NCI-H1930 (cell line): Measurements from ENCODE around the gene DPYSL3.
"Not testable (repeated sequence)": the region's sequence is repeated elsewhere in the genome, so short reads cannot be mapped to it uniquely, and the experiment has no call there.

Experiments
- DNase-seq, 2 experiments: peaks; one replicate each; lab custom pipeline; 2025; lab: John Stamatoyannopoulos, UW

The DPYSL3 gene

GRCh38 chr5:147369742-147370374 lies 140.0 kb downstream of the DPYSL3 start:
- DNase-seq = no peak

DNA sequence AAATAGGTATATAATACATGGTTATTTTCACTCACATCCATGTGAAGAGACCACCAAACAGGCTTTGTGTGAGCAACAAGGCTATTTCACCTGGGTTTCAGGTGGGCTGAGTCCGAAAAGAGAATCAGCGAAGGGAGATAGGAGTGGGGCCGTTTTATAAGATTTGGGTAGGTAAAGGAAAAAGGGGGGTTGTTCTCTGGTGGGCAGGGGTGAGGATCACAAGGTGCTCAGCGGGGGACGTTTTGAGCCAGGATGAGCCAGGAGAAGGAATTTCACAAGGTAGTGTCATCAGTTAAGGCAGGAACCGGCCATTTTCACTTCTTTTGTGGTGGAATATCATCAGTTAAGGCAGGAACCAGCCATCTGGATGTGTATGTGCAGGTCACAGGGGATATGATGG lies 142.5 kb downstream of the DPYSL3 start:
- not testable (repeated sequence) for DNase-seq

GRCh38 chr5:147361441-147362175 lies 148.3 kb downstream of the DPYSL3 start:
- DNase-seq = no peak

DNA sequence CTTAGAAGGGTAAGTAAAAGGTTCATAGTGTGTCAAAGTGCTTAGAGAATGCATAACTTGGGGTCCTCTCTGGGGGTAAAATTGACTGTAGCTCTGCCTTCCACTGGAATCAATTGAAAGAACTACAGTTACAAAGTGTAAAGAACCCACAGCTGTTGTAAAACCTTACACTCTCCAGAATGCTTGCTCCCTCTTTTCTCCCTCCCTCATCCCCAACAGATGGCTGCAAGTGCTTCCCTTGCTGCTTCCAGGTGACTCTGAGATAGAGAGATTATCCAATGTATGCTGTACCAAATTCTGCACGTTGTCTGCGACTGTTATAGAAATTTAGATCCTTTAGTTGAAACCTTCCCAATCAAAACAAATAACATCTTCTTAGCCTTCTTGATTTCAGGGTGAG lies 149.1 kb downstream of the DPYSL3 start:
- no peak for DNase-seq

GRCh38 chr5:147359581-147359980 lies 150.3 kb downstream of the DPYSL3 start:
- no peak for DNase-seq

DNA sequence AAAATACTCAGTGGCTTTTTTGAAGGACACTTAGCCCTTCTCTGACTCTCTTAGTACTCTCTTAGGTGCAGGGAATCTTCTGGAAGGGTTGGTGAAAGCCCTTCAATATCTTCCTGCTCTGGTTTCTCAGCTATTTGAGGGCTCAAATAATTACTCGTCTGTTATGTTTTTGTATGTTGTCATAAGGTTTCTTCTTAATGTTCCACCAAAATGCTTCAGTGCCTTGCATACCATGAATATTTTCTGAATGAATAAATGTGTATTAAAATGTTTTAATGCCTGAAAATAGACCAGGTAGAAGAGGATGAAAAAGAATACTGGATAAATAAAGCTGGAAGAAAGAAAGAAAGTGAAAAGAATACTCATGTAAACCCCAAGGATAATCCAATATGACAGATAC lies 150.8 kb downstream of the DPYSL3 start:
- DNase-seq = no peak

DNA sequence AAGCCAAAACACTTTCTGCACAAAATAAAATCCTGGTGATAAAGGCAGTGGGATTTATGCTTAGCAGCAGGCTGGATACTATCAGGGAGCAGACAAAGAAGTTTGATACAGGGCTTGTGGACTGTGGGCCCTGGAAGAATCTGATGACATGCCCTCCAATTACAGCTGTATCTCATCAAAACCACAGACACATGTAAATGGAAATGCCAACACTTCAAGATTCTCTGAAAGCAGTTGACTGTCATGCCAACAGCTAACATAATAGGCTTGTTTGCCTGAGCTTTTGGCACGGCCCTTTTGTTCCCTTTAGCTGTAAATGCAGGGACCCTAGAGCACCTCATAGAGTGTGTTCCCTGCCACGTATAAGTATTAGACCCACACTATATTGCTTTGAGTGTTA lies 160.6 kb downstream of the DPYSL3 start:
- no peak for DNase-seq

DNA sequence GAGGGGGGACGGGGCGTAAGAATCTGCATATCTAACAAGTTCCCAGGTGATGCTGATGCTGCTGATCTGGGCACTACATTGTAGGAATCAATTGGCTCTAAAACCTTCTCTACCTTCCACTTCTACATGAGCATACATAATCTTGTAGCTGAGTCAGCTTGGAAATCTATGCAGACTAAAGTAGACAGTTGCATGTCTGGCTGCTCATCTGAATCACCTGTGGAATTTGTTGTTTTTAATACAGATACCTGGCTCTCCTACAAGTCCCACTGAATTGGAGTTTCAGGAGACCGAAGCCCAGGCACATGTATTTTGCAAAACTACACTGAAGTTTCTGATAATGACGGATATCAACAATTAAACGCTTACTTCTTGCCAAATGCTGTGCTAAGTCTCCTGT lies 161.4 kb downstream of the DPYSL3 start:
- DNase-seq = no peak

DNA sequence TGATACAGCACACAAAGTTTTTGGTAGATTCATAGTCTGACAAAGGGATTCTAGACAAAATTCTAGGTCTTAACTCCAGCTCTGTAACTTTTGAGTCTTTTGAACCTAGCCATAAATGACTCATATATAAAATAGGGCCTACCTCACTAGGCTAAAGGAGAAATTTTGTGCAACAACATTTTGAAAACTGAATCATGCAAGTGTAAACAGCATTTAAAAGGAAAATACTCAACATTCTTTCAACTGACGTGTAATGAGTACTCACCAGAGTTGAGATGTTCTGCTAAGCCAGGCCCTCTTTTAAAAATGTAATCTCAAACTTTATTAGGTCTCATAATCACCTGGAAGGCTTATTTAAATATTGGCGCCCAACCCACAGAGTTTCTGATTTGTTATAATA lies 161.8 kb downstream of the DPYSL3 start:
- no peak for DNase-seq

GRCh38 chr5:147346006-147346561 lies 163.8 kb downstream of the DPYSL3 start:
- no peak for DNase-seq

GRCh38 chr5:147344861-147345260 lies 165.0 kb downstream of the DPYSL3 start:
- no peak for DNase-seq

DNA sequence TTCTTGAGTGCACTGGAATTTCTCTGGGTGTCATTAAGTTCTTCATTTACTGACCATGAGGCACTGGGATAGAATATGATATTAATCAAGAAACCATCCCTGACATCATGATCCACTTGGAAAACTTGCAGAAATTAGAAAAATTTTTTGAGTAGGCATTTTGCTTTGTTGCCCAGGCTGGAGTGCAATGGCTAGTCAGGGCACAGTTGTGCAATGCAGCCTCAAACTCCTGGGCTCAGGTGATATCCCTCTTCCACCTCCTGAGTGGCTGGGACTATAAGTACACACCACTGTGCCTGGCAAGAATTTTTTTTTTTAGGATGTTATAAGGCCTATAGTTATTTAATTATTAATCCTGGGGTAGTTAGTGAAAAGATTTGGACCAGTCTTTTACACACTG lies 168.5 kb downstream of the DPYSL3 start:
- no peak for DNase-seq

- no peak for DNase-seq
These were observed 168.9 kb downstream of the DPYSL3 start for GRCh38 chr5:147340941-147341340.
